HEK293T (cell line): ENCODE measurements around the gene HOXA7.

Experiments
- ARNT ChIP-seq: fragments of 450-650 bp; IDR thresholded peaks from 2 replicates; pipeline ENCODE4 v1.6.1; 2017; ENCODE audit warnings: mild to moderate bottlenecking
- BHLHE40 ChIP-seq: fragments of 450-650 bp; IDR thresholded peaks from 2 replicates; pipeline ENCODE4 v1.6.1; 2016; ENCODE audit warnings: mild to moderate bottlenecking, moderate library complexity, borderline replicate concordance
- ELF4 ChIP-seq: fragments of 450-650 bp; IDR thresholded peaks from 2 replicates; pipeline ENCODE4 v1.6.1; 2017; ENCODE audit warnings: antibody characterized with exemption
- FOXK2 ChIP-seq: fragments of 450-650 bp; IDR thresholded peaks from 2 replicates; pipeline ENCODE4 v1.6.1; 2016; ENCODE audit warnings: mild to moderate bottlenecking
- NFRKB ChIP-seq: fragments of 450-650 bp; IDR thresholded peaks from 2 replicates; pipeline ENCODE4 v1.6.1; 2016; ENCODE audit warnings: mild to moderate bottlenecking, moderate library complexity

DNA sequence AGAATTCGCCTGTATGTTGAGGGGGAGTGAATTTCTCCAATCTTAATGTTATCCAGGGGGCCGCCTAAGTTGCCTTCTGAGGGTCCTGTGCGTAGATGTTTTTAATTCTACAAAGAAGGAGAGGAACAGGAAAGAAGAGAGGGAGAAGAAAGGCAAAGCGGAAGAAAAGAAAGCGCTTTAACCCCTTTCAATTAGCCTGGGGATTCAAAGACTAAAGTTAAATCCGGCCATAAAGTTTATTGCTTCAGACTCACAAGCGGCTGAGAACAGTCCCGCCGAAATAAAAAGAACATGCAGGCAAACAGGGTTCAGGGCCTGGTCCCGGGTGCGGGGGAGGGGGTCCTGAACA is 17.5 kb downstream of the HOXA7 start:
- TF ChIP-seq ELF4 (no peak), FOXK2 (no peak), ARNT (no peak), BHLHE40 (no peak), NFRKB (no peak)
